Breast epithelium (tissue), 4 donors: ENCODE data around the gene NFKB1. TPM values are rescaled to one million over a fixed set of nuclear protein-coding genes. Genes with fewer than 3 reads are reported as not detected.

Experiments
- DNase-seq, 2 donors: peaks; one replicate each; pipeline ENCODE4 v3.0.0-alpha.2; 2019; ENCODE audit warnings: low spot score in 2 of 2
- H3K27ac ChIP-seq, 2 donors: fragments of 200-600 bp; sonication (generic) in 1 of 2; one replicate each; pipeline ENCODE4 v1.5.1; 2016 to 2019; ENCODE audit warnings: mild to moderate bottlenecking in 1 of 2
- H3K27me3 ChIP-seq, 2 donors: fragments of 200-600 bp; sonication (generic) in 1 of 2; one replicate each; pipeline versions ENCODE4 v1.5.1 to v1.6.0; 2017 to 2019; ENCODE audit warnings: control low read depth in 1 of 2, mild to moderate bottlenecking in 1 of 2
- H3K36me3 ChIP-seq: fragments of 200-600 bp; one replicate; pipeline ENCODE4 v1.5.1; 2019
- H3K4me1 ChIP-seq, 2 donors: fragments of 200-600 bp; sonication (generic); one replicate each; pipeline ENCODE4 v1.5.1; 2016 to 2019; ENCODE audit warnings: control low read depth in 1 of 2
- H3K4me3 ChIP-seq, 3 donors: fragments of 200-600 bp; sonication (generic); 1 replicate in 2 of 3; 2 replicates in 1 of 3; pipeline ENCODE4 v1.5.1; 2016 to 2019; ENCODE audit warnings: mild to moderate bottlenecking in 3 of 3, moderate library complexity in 2 of 3
- H3K9me3 ChIP-seq, 2 donors: fragments of 200-600 bp; sonication (generic) in 1 of 2; one replicate each; pipeline ENCODE4 v1.5.1; 2016 to 2019; ENCODE audit warnings: control low read depth in 1 of 2
- CTCF ChIP-seq, 3 donors: fragments of 450-650 bp; IDR thresholded peaks; one replicate each; pipeline ENCODE4 v1.5.1; 2016 to 2017; ENCODE audit warnings: antibody characterized with exemption in 3 of 3, mild to moderate bottlenecking in 3 of 3, moderate library complexity in 3 of 3
- POLR2A ChIP-seq: fragments of 450-650 bp; IDR thresholded peaks from one replicate; pipeline ENCODE4 v1.6.1; 2016; ENCODE audit warnings: antibody characterized with exemption, mild to moderate bottlenecking, moderate library complexity
- POLR2AphosphoS5 ChIP-seq, 3 donors: sonication (generic); formaldehyde crosslinking; IDR thresholded peaks; one replicate each; pipeline ENCODE4 v1.6.1; 2017; ENCODE audit warnings: antibody characterized with exemption in 3 of 3
- intact Hi-C: fragments of 100-400 bp; cut with DNase I; formaldehyde crosslinking; loops from one replicate; pipeline ENCODE4 v1.15.1; 2023; ENCODE audit warnings: low total_unique reads
- total RNA-seq, 3 donors: library from RNA; depleted of rRNA; stranded (reverse); fragments of >200 nt; gene quantifications; one replicate each; pipeline ENCODE4 v1.1.0, GENCODE V29; 2016

The NFKB1 gene
- total RNA-seq, 3 donors from 2014 or later: 30.2 to 52.5 (median 42.6) TPM

- H3K4me3 ChIP-seq: no peak overlapping the region
- no peaks in the 10 kb centered on the region for H3K27me3 ChIP-seq
- intact Hi-C loops: no loop called here
- no peaks in the 10 kb centered on the region for H3K9me3 ChIP-seq
- no peaks in the 10 kb centered on the region for H3K36me3 ChIP-seq
- no peak for TF ChIP-seq CTCF (IDR thresholded peaks at IDR 0.05)
- no peak for TF ChIP-seq POLR2AphosphoS5 (IDR thresholded peaks at IDR 0.05)
- no peak for TF ChIP-seq POLR2A
- H3K27ac ChIP-seq: no peak overlapping the region
- H3K4me1 ChIP-seq: no peaks in the 10 kb centered on the region
- no peak for DNase-seq
These were observed 141.6 kb downstream of the NFKB1 start for GRCh38 chr4:102642631-102643298.

- intact Hi-C loops: no loop called here
- Histone ChIP-seq H3K27ac (no peak overlapping the region), H3K9me3 (no peaks in the 10 kb centered on the region), H3K36me3 (peaks cover 6% of the 10 kb centered on the region), H3K4me1 (no peaks in the 10 kb centered on the region), H3K4me3 (no peak overlapping the region), H3K27me3 (no peaks in the 10 kb centered on the region)
- DNase-seq: no peak
- TF ChIP-seq POLR2AphosphoS5 (IDR thresholded peaks at IDR 0.05) (no peak), POLR2A (no peak), CTCF (IDR thresholded peaks at IDR 0.05) (no peak)
These were observed 146.0 kb downstream of the NFKB1 start for GRCh38 chr4:102647117-102647516.

- no peak for DNase-seq
- Histone ChIP-seq H3K4me1 (no peaks in the 10 kb centered on the region), H3K9me3 (no peaks in the 10 kb centered on the region), H3K27ac (no peak overlapping the region), H3K36me3 (no peaks in the 10 kb centered on the region), H3K27me3 (no peaks in the 10 kb centered on the region), H3K4me3 (no peak overlapping the region)
- intact Hi-C loops: no loop called here
- TF ChIP-seq POLR2A (no peak), CTCF (IDR thresholded peaks at IDR 0.05) (no peak), POLR2AphosphoS5 (IDR thresholded peaks at IDR 0.05) (no peak)
These were observed 156.0 kb downstream of the NFKB1 start for GRCh38 chr4:102657206-102657605.

- Histone ChIP-seq H3K27ac (no peak overlapping the region), H3K36me3 (no peaks in the 10 kb centered on the region), H3K27me3 (no peaks in the 10 kb centered on the region), H3K4me3 (no peak overlapping the region), H3K9me3 (no peaks in the 10 kb centered on the region), H3K4me1 (no peaks in the 10 kb centered on the region)
- DNase-seq: no peak
- TF ChIP-seq POLR2A (no peak), CTCF (IDR thresholded peaks at IDR 0.05) (no peak), POLR2AphosphoS5 (IDR thresholded peaks at IDR 0.05) (no peak)
- intact Hi-C loops: no loop called here
These were observed 161.9 kb downstream of the NFKB1 start for GRCh38 chr4:102663073-102663472.

- Histone ChIP-seq H3K27ac (peak overlapping the region in 1 of 2 donors; percentile 17), H3K4me1 (no peaks in the 10 kb centered on the region), H3K4me3 (no peak overlapping the region), H3K9me3 (no peaks in the 10 kb centered on the region), H3K36me3 (no peaks in the 10 kb centered on the region), H3K27me3 (no peaks in the 10 kb centered on the region)
- intact Hi-C loops: no loop called here
- DNase-seq: no peak
- TF ChIP-seq POLR2A (no peak), POLR2AphosphoS5 (IDR thresholded peaks at IDR 0.05) (no peak), CTCF (IDR thresholded peaks at IDR 0.05) (no peak)
These were observed 164.4 kb downstream of the NFKB1 start for GRCh38 chr4:102665527-102665926.

Other genes starting within 250 kb of the NFKB1 start
- 10 to 100 TPM; 10.6 to 66.3 (median 31.8) TPM for gene SLC39A8, start 155.9 kb upstream of the NFKB1 start, total RNA-seq